Measurements from ENCODE around the gene CNKSR2.

GRCh38 chrX:21698272-21698671 lies 324.1 kb downstream of the CNKSR2 start:
- no peak for TF ChIP-seq ZZZ3 (CRISPR knock-in tag; IDR thresholded peaks at IDR 0.05; ENCODE audit: borderline replicate concordance)
- TF ChIP-seq IRF1 (CRISPR knock-in tag; IDR thresholded peaks at IDR 0.05; ENCODE audit: low read depth): no peak
- no peak for TF ChIP-seq MIER2 (CRISPR knock-in tag; IDR thresholded peaks at IDR 0.05)
- no peak for TF ChIP-seq POLR2AphosphoS5 (IDR thresholded peaks at IDR 0.05; ENCODE audit: low read depth, low read length)

Data from HepG2 (cell line).